Measurements from ENCODE around the gene C1orf122.

GRCh38 chr1:37851782-37852210 lies 44.2 kb downstream of the C1orf122 start:
- TF ChIP-seq RXRA (IDR thresholded peaks at IDR 0.05) (no peak), ATF3 (IDR thresholded peaks at IDR 0.05) (no peak), CTCF (IDR thresholded peaks at IDR 0.05; ENCODE audit: low read depth, low read length, missing input control) (no peak), FOXA1 (IDR thresholded peaks at IDR 0.05) (no peak), HNF4A (conservative IDR thresholded peaks at IDR 0.05) (no peak), TAF1 (conservative IDR thresholded peaks at IDR 0.05) (no peak), JUND (IDR thresholded peaks at IDR 0.05) (no peak), RAD21 (IDR thresholded peaks at IDR 0.05) (no peak), GABPA (IDR thresholded peaks at IDR 0.05 in 1 of 2, conservative IDR thresholded peaks at IDR 0.05 in 1 of 2) (no peak)
